Body of pancreas (tissue), 4 donors: ENCODE results near the gene HBA2.

ENCODE experiments used
- CTCF ChIP-seq, 7 experiments: fragments of 450-650 bp in 4 of 7; fragments of 200-600 bp in 3 of 7; sonication (generic) in 3 of 7; IDR thresholded peaks; one replicate each; pipeline ENCODE4 v1.5.1; 2016 to 2019; ENCODE audit warnings: antibody characterized with exemption in 7 of 7
- POLR2A ChIP-seq, 3 donors: fragments of 450-650 bp; IDR thresholded peaks; one replicate each; pipeline ENCODE4 v1.6.1; 2016; ENCODE audit warnings: antibody characterized with exemption in 3 of 3, mild to moderate bottlenecking in 2 of 3

GRCh38 chr16:140175-140857, 32.4 kb upstream of the HBA2 start:
- TF ChIP-seq CTCF (IDR thresholded peaks at IDR 0.05) (no peak), POLR2A (IDR thresholded peaks at IDR 0.05) (no peak)
